Astrocyte of the cerebellum (primary cell): ENCODE measurements around the gene GLIPR2.
"Not testable (repeated sequence)": the region's sequence is repeated elsewhere in the genome, so short reads cannot be mapped to it uniquely, and the experiment has no call there.

ENCODE experiments used
- DNase-seq: peaks from one replicate; pipeline ENCODE4 v3.0.0-alpha.2; 2011; ENCODE audit warnings: low read depth
- H3K4me3 ChIP-seq: 2 replicates; pipeline ENCODE4 v1.5.1; 2011; ENCODE audit warnings: mild to moderate bottlenecking, low read depth, low read length, moderate library complexity
- CTCF ChIP-seq: IDR thresholded peaks from 2 replicates; pipeline ENCODE4 v1.5.1; 2012; ENCODE audit warnings: low read length, low read depth, moderate library complexity, mild to moderate bottlenecking; ENCODE audit errors: missing control alignments
- in situ Hi-C: cut with HindIII; loops from 2 replicates; pipeline ENCODE4 v1.10.0; 2017; ENCODE audit warnings: low sequenced_read_pairs

The GLIPR2 gene

GRCh38 chr9:36128349-36128748 is 8.2 kb upstream of the GLIPR2 start:
- no peak for TF ChIP-seq CTCF
- DNase-seq: no peak
- H3K4me3 ChIP-seq: no peak overlapping the region
- in situ Hi-C loops: no loop called here

- TF ChIP-seq CTCF: no peak
- no peak overlapping the region for H3K4me3 ChIP-seq
- DNase-seq: no peak
- in situ Hi-C loops: no loop called here
These were observed 7.4 kb upstream of the GLIPR2 start for GRCh38 chr9:36129139-36129538.

- in situ Hi-C loops, H3K4me3 ChIP-seq, DNase-seq: not testable (repeated sequence)
These were observed 4.9 kb upstream of the GLIPR2 start for GRCh38 chr9:36131666-36132065.

GRCh38 chr9:36132086-36132485 is 4.4 kb upstream of the GLIPR2 start:
- TF ChIP-seq CTCF: no peak
- no peak overlapping the region for H3K4me3 ChIP-seq
- DNase-seq: no peak
- in situ Hi-C loops: no loop called here

GRCh38 chr9:36134761-36135505 is 1.6 kb upstream of the GLIPR2 start:
- DNase-seq: no peak
- H3K4me3 ChIP-seq: no peak overlapping the region
- in situ Hi-C loops: no loop called here
- TF ChIP-seq CTCF: no peak

- no peak for DNase-seq
- peak overlapping the region; percentile 57 for H3K4me3 ChIP-seq
- in situ Hi-C loops: no loop called here
- TF ChIP-seq CTCF: no peak
These were observed 727 bp upstream of the GLIPR2 start for GRCh38 chr9:36135741-36136271.

- TF ChIP-seq CTCF: no peak
- H3K4me3 ChIP-seq: peak overlapping the region; percentile 57
- DNase-seq: no peak
- in situ Hi-C loops: no loop called here
These were observed 410 bp downstream of the GLIPR2 start for GRCh38 chr9:36136894-36137391.
